Measurements from ENCODE around the gene GALNTL6. TPM values are rescaled to one million over a fixed set of nuclear protein-coding genes. Genes with fewer than 3 reads are reported as not detected.

The GALNTL6 gene
- total and polyA plus RNA-seq, 4 donors: 0.08 to 0.09 (median 0.09) TPM; not detected in 1

DNA sequence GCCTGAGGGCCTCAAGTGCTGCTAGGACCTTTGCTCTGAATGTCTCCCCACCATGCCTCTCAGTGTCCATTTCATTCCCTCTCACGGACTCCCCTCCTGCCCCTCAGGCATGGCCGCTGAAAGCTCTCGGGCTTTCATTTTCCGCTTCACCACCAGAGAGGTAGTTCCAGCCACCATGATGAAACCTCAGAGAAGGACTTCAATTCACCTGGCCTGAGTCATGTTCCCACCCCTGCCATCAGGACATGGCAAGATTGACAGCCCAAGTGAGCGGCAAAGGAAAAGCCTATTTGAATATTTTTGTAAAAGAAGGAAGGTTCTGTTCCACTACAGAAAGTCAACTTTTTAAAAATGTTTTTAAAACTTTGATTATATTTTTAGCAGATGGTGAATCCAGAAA is 1106.1 kb downstream of the GALNTL6 start:
- no peaks in the 10 kb centered on the region for H3K4me1 ChIP-seq (ENCODE audit: control insufficient read depth in 5 of 5, insufficient read depth in 5 of 5, low read length in 5 of 5)
- WGBS, 2 donors: 94 to 96% methylated on average over 5 of the region's 5 CpGs

GRCh38 chr4:172927096-172927814 is 1114.1 kb downstream of the GALNTL6 start:
- H3K27me3 ChIP-seq (ENCODE audit: control insufficient read depth in 3 of 3, insufficient read depth in 3 of 3, low read length in 2 of 3): no peaks in the 10 kb centered on the region
- no peak overlapping the region for H3K27ac ChIP-seq (ENCODE audit: low read depth in 1 of 2, low read length in 1 of 2)
- no peak overlapping the region for H3K9ac ChIP-seq (ENCODE audit: insufficient read depth in 1 of 2, low read length in 2 of 2)
- 73 to 90% methylated on average over 5 of the region's 5 CpGs for WGBS, 2 donors
- DNase-seq (peak in 1 of 3 donors; percentile 7), ATAC-seq (ENCODE audit: insufficient read depth, low FRiP score) (no peak)
- no peaks in the 10 kb centered on the region for H3K4me1 ChIP-seq (ENCODE audit: control insufficient read depth in 5 of 5, insufficient read depth in 5 of 5, low read length in 5 of 5)
- H3K9me3 ChIP-seq (ENCODE audit: control insufficient read depth in 4 of 4, insufficient read depth in 3 of 4, low read length in 3 of 4): no peaks in the 10 kb centered on the region
- TF ChIP-seq, protein P1, sequence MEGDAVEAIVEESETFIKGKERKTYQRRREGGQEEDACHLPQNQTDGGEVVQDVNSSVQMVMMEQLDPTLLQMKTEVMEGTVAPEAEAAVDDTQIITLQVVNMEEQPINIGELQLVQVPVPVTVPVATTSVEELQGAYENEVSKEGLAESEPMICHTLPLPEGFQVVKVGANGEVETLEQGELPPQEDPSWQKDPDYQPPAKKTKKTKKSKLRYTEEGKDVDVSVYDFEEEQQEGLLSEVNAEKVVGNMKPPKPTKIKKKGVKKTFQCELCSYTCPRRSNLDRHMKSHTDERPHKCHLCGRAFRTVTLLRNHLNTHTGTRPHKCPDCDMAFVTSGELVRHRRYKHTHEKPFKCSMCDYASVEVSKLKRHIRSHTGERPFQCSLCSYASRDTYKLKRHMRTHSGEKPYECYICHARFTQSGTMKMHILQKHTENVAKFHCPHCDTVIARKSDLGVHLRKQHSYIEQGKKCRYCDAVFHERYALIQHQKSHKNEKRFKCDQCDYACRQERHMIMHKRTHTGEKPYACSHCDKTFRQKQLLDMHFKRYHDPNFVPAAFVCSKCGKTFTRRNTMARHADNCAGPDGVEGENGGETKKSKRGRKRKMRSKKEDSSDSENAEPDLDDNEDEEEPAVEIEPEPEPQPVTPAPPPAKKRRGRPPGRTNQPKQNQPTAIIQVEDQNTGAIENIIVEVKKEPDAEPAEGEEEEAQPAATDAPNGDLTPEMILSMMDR (IDR thresholded peaks at IDR 0.05; ENCODE audit: control extremely low read depth, extremely low read depth): no peak
- H3K36me3 ChIP-seq (ENCODE audit: control insufficient read depth in 4 of 4, insufficient read depth in 4 of 4, low read length in 4 of 4): no peaks in the 10 kb centered on the region
- no peak overlapping the region for H3K4me3 ChIP-seq

More for the DNA sequence above, 1106.1 kb downstream of the GALNTL6 start:
- Histone ChIP-seq H3K9ac (ENCODE audit: insufficient read depth in 1 of 2, low read length in 2 of 2) (no peak overlapping the region), H3K27me3 (ENCODE audit: control insufficient read depth in 3 of 3, insufficient read depth in 3 of 3, low read length in 2 of 3) (no peaks in the 10 kb centered on the region), H3K9me3 (ENCODE audit: control insufficient read depth in 4 of 4, insufficient read depth in 3 of 4, low read length in 3 of 4) (no peaks in the 10 kb centered on the region), H3K4me3 (no peak overlapping the region), H3K27ac (ENCODE audit: low read depth in 1 of 2, low read length in 1 of 2) (no peak overlapping the region), H3K36me3 (ENCODE audit: control insufficient read depth in 4 of 4, insufficient read depth in 4 of 4, low read length in 4 of 4) (no peaks in the 10 kb centered on the region)
- DNase-seq (no peak), ATAC-seq (ENCODE audit: insufficient read depth, low FRiP score) (no peak)
- TF ChIP-seq, protein P1 (IDR thresholded peaks at IDR 0.05; ENCODE audit: control extremely low read depth, extremely low read depth): no peak

GRCh38 chr4:172928347-172928746 is 1115.1 kb downstream of the GALNTL6 start:
- H3K4me3 ChIP-seq: no peak overlapping the region
- no peaks in the 10 kb centered on the region for H3K9me3 ChIP-seq (ENCODE audit: control insufficient read depth in 4 of 4, insufficient read depth in 3 of 4, low read length in 3 of 4)
- H3K27me3 ChIP-seq (ENCODE audit: control insufficient read depth in 3 of 3, insufficient read depth in 3 of 3, low read length in 2 of 3): no peaks in the 10 kb centered on the region
- TF ChIP-seq, protein P1 (IDR thresholded peaks at IDR 0.05; ENCODE audit: control extremely low read depth, extremely low read depth): no peak
- DNase-seq: no peak
- no peak for ATAC-seq (ENCODE audit: insufficient read depth, low FRiP score)
- H3K36me3 ChIP-seq (ENCODE audit: control insufficient read depth in 4 of 4, insufficient read depth in 4 of 4, low read length in 4 of 4): no peaks in the 10 kb centered on the region
- no peaks in the 10 kb centered on the region for H3K4me1 ChIP-seq (ENCODE audit: control insufficient read depth in 5 of 5, insufficient read depth in 5 of 5, low read length in 5 of 5)
- no peak overlapping the region for H3K27ac ChIP-seq (ENCODE audit: low read depth in 1 of 2, low read length in 1 of 2)
- H3K9ac ChIP-seq (ENCODE audit: insufficient read depth in 1 of 2, low read length in 2 of 2): no peak overlapping the region
